ENCODE results near the gene PRELID3B. TPM values are rescaled to one million over a fixed set of nuclear protein-coding genes. Genes with fewer than 3 reads are reported as not detected.
A peak's percentile ranks its signal among the peaks of the same experiment; 100 is the strongest.

The PRELID3B gene
- total and polyA plus RNA-seq, 10 of the 15 experiments (the other 5 are each of a cell fraction or from before 2014, with no cell fraction given) = 72.5 to 151 (median 124) TPM

GRCh38 chr20:59007665-59008511, 34.7 kb downstream of the PRELID3B start (continued):
- TF ChIP-seq ATF2 (IDR thresholded peaks at IDR 0.05; ENCODE audit: low read length) (peak; percentile 85), NFYB (IDR thresholded peaks at IDR 0.05; ENCODE audit: insufficient read depth, low read depth, low read length) (no peak), RCOR1 (conservative IDR thresholded peaks at IDR 0.05; ENCODE audit: low read depth, low read length) (0 out of 2 replicates have a peak, but pooled peaks have one; percentile 6), SUPT20H (IDR thresholded peaks at IDR 0.05; ENCODE audit: borderline replicate concordance, control insufficient read depth, low read depth, low read length) (no peak), KLF5 (IDR thresholded peaks at IDR 0.05; ENCODE audit: partially characterized antibody) (no peak), STAT1 (conservative IDR thresholded peaks at IDR 0.05) (0 out of 2 replicates have a peak, but pooled peaks have one; percentile 58), ZNF274 (IDR thresholded peaks at IDR 0.05; ENCODE audit: insufficient read depth, insufficient read length) (no peak)

- Histone ChIP-seq H3K79me2 (ENCODE audit: control insufficient read depth, insufficient read depth, low read length) (peaks cover 52% of the 10 kb centered on the region), H3K36me3 (ENCODE audit: control insufficient read depth in 2 of 2, insufficient read depth in 2 of 2, low read length in 1 of 2) (peaks cover 5 to 11% of the 10 kb centered on the region in 2 experiments), H3K9me3 (replicated peaks; ENCODE audit: control insufficient read depth, insufficient read depth, low read length) (no peaks in the 10 kb centered on the region), H3K9ac (ENCODE audit: control insufficient read depth, insufficient read depth, low read length) (peak within 1 kb of the TSS; percentile 92), H3K4me1 (ENCODE audit: control insufficient read depth, insufficient read depth, low read length) (peaks cover 35% of the 10 kb centered on the region), H3K27ac (ENCODE audit: control insufficient read depth, insufficient read depth) (peak within 1 kb of the TSS; percentile 95), H3K4me3 (peak within 1 kb of the TSS; percentile 92), H3K4me2 (ENCODE audit: control insufficient read depth, insufficient read depth) (peak within 1 kb of the TSS; percentile 83), H4K20me1 (ENCODE audit: control insufficient read depth, insufficient read depth) (0 out of 2 replicates have a peak, but pooled peaks cover 2% of the 10 kb centered on the region), H2AFZ (ENCODE audit: control insufficient read depth, low read depth, low read length) (peak within 1 kb of the TSS; percentile 38), H3K27me3 (replicated peaks in 1 of 2; ENCODE audit: control insufficient read depth in 2 of 2, insufficient read depth in 2 of 2, low read length in 1 of 2) (no peaks in the 10 kb centered on the region)
- CTCF ChIA-PET = no interaction called here
- intact Hi-C loops (cut with micrococcal nuclease; ENCODE audit: unreplicated experiment) = loop anchor here (1.0 kb wide), 2 partner anchors 25 to 100 kb away; partner anchors contain the start of gene ATP5F1E
- FAIRE-seq = no peak
- peak; percentile 52 for ATAC-seq
- WGBS (ENCODE audit: insufficient coverage, insufficient replicate concordance, low lambda C conversion rate, missing lambda C conversion rate) = 3% methylated on average over 23 of the region's 82 CpGs
- SMC1A ChIA-PET (ENCODE audit: uncharacterized antibody, unreplicated experiment) = interaction anchor here (0.9 to 2.2 kb wide), 4 partner anchors 22 to 121 kb away, joined by 3 to 12 read pairs (median 6); partner anchors contain the start of gene ATP5F1E
- BruUV-seq (replicated peaks) = no TSS peak
- in situ Hi-C loops (cut with MboI) = loop anchor here (10.0 kb wide), 2 partner anchors 552 to 1612 kb away; partner anchors contain the start of gene RBM38
- RAD21 ChIA-PET (ENCODE audit: unreplicated experiment) = interaction anchor here (2.6 kb wide), 1 partner anchor 25 kb away, joined by 15 read pairs; the partner anchor contains the start of gene ATP5F1E
- POLR2A ChIA-PET = interaction anchor here (2.2 kb wide), 1 partner anchor 25 kb away, joined by 15 read pairs; the partner anchor contains the start of gene ATP5F1E
- no peak for DNase-seq (ENCODE audit: low read depth, low spot score)
- no peak for TF ChIP-seq RUNX3 (IDR thresholded peaks at IDR 0.05; ENCODE audit: low read length)
- peak; percentile 58 for TF ChIP-seq NKRF (conservative IDR thresholded peaks at IDR 0.05)
- no peak for TF ChIP-seq CREM (IDR thresholded peaks at IDR 0.05; ENCODE audit: low read depth)
- no peak for TF ChIP-seq KAT2A (conservative IDR thresholded peaks at IDR 0.05; ENCODE audit: control insufficient read depth, low read depth, low read length)
- TF ChIP-seq CHD4 (IDR thresholded peaks at IDR 0.05) = no peak
- no peak for TF ChIP-seq ETV6 (conservative IDR thresholded peaks at IDR 0.05 in 1 of 2, IDR thresholded peaks at IDR 0.05 in 1 of 2; ENCODE audit: borderline replicate concordance in 1 of 2, low read depth in 1 of 2)
- no peak for TF ChIP-seq MTA3 (IDR thresholded peaks at IDR 0.05; ENCODE audit: borderline replicate concordance, low read length)
- no peak for TF ChIP-seq MEF2A (IDR thresholded peaks at IDR 0.05; ENCODE audit: insufficient read depth, low read depth, low read length)
Measured at GRCh38 chr20:59006864-59007664, 35.5 kb downstream of the PRELID3B start, which contains the start of gene CTSZ. CTSZ (minus strand) TSS chr20:59007254; CDS start chr20:59007128, 126 bp downstream.
